22Rv1 (cell line): ENCODE measurements around the gene GSTP1.
"Not testable (repeated sequence)": the region's sequence is repeated elsewhere in the genome, so short reads cannot be mapped to it uniquely, and the experiment has no call there.

ENCODE experiments used
- ZFX ChIP-seq: fragments of 450-650 bp; IDR thresholded peaks from 2 replicates; pipeline ENCODE4 v1.6.1; 2017; ENCODE audit warnings: antibody characterized with exemption, borderline replicate concordance
- TF ChIP-seq, protein P1 (sequence below): fragments of 450-650 bp; IDR thresholded peaks from 2 replicates; pipeline ENCODE4 v1.5.1; 2017; ENCODE audit warnings: mild to moderate bottlenecking

DNA sequence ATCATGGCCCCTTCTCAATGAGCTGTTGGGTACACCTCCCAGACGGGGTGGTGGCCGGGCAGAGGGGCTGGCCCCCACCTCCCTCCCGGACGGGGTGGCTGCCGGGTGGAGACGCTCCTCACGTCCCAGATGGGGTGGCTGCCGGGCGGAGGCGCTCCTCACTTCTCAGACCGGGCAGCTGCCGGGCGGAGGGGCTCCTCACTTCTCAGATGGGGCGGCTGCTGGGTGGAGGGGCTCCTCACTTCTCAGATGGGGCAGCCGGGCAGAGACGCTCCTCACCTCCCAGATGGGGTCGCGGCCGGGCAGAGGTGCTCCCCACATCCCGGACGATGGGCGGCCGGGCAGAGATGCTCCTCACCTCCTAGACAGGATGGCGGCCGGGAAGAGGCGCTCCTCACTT lies 14.4 kb downstream of the GSTP1 start:
- TF ChIP-seq, protein P1, sequence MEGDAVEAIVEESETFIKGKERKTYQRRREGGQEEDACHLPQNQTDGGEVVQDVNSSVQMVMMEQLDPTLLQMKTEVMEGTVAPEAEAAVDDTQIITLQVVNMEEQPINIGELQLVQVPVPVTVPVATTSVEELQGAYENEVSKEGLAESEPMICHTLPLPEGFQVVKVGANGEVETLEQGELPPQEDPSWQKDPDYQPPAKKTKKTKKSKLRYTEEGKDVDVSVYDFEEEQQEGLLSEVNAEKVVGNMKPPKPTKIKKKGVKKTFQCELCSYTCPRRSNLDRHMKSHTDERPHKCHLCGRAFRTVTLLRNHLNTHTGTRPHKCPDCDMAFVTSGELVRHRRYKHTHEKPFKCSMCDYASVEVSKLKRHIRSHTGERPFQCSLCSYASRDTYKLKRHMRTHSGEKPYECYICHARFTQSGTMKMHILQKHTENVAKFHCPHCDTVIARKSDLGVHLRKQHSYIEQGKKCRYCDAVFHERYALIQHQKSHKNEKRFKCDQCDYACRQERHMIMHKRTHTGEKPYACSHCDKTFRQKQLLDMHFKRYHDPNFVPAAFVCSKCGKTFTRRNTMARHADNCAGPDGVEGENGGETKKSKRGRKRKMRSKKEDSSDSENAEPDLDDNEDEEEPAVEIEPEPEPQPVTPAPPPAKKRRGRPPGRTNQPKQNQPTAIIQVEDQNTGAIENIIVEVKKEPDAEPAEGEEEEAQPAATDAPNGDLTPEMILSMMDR, result not testable (repeated sequence)
- not testable (repeated sequence) for TF ChIP-seq ZFX
